ENCODE data around the gene MAGEA6. TPM values are rescaled to one million over a fixed set of nuclear protein-coding genes. Genes with fewer than 3 reads are reported as not detected.
"Not testable (repeated sequence)": the region's sequence is repeated elsewhere in the genome, so short reads cannot be mapped to it uniquely, and the experiment has no call there.

The MAGEA6 gene
- total RNA-seq, 1 donor from 2014 or later = 0.70 TPM

DNA sequence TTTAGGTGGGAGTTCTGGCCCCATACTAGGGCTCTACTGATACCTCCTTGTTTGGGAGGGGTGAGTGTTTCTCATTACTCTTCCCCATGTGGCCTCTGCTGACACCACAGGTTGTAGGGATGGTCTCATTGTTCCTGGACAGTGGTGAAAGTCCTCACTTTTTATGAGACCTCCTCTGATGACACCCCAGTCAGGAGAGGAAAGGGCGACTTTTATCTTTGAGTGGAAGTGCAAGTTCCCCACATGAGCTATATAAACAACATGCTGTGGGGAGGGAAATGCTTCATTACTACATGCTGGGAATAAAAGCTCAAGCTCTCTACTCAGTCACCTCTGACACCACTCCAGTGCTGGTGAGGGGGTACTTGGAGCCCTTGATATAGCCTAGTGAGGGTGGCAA is 29.5 kb upstream of the MAGEA6 start:
- H3K79me2 ChIP-seq (ENCODE audit: insufficient read depth, low read length) = no peaks in the 10 kb centered on the region
- Mint-ChIP-seq H3K36me3 (ENCODE audit: low read depth, unreplicated experiment) (no peaks in the 10 kb centered on the region), H3K9me3 (ENCODE audit: unreplicated experiment) (no peaks in the 10 kb centered on the region), H3K27ac (ENCODE audit: unreplicated experiment) (no peak overlapping the region), H3K4me3 (ENCODE audit: unreplicated experiment) (no peak overlapping the region), H3K27me3 (ENCODE audit: low read depth, unreplicated experiment) (peaks cover 4% of the 10 kb centered on the region), H3K4me1 (ENCODE audit: low read depth, unreplicated experiment) (no peaks in the 10 kb centered on the region)
- no peaks in the 10 kb centered on the region for H3K4me1 ChIP-seq (ENCODE audit: insufficient read depth, low read length)
- no peaks in the 10 kb centered on the region for H3K27me3 ChIP-seq (ENCODE audit: insufficient read depth, low read length)
- DNase-seq (ENCODE audit: low read depth) = no peak
- FAIRE-seq = no peak
- no peak for TF ChIP-seq EZH2 (IDR thresholded peaks at IDR 0.05; ENCODE audit: insufficient read depth, low read length)
- TF ChIP-seq CTCF (IDR thresholded peaks at IDR 0.05; ENCODE audit: insufficient read depth, low read depth, low read length) = no peak
- no peaks in the 10 kb centered on the region for H3K36me3 ChIP-seq (ENCODE audit: insufficient read depth, low read length)
- H3K9me3 ChIP-seq (ENCODE audit: insufficient read depth, low read depth, low read length) = no peaks in the 10 kb centered on the region
- H3K9ac ChIP-seq (ENCODE audit: low read length) = no peak overlapping the region
- no peak overlapping the region for H3K4me3 ChIP-seq (ENCODE audit: insufficient read depth, low read depth, low read length)
- H4K20me1 ChIP-seq (ENCODE audit: insufficient read depth, low read length) = no peaks in the 10 kb centered on the region
- no peak overlapping the region for H2AFZ ChIP-seq (ENCODE audit: low read depth, low read length)
- no peak overlapping the region for H3K27ac ChIP-seq (ENCODE audit: low read depth, low read length)
- H3K4me2 ChIP-seq (ENCODE audit: low read length) = no peak overlapping the region

DNA sequence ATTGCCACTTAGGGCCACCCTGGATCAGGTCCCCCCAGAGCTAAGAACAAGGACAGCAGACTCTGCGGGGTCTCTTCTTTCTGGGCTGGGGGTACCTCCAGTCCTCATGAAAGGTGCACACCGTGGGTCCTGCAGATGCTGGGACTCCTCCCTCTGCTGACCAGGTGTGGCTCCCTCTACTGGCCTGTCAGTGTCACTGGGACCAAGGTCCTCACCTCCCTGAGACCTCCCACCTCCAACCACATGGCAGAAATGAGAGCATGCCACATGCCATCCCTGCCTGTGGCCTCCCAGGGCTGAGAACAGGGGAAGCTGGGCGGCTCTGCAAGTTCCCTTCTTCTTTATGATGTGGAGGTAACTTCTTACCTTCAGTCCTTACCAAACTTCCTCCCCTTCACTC is 17.6 kb upstream of the MAGEA6 start:
- H2AFZ ChIP-seq (ENCODE audit: low read depth, low read length); H3K4me3 Mint-ChIP-seq (ENCODE audit: unreplicated experiment); H3K9ac ChIP-seq (ENCODE audit: low read length); DNase-seq (ENCODE audit: low read depth); H3K27me3 ChIP-seq (ENCODE audit: insufficient read depth, low read length); H3K27me3 Mint-ChIP-seq (ENCODE audit: low read depth, unreplicated experiment); H3K4me1 Mint-ChIP-seq (ENCODE audit: low read depth, unreplicated experiment); H3K9me3 Mint-ChIP-seq (ENCODE audit: unreplicated experiment); H3K36me3 Mint-ChIP-seq (ENCODE audit: low read depth, unreplicated experiment); H3K36me3 ChIP-seq (ENCODE audit: insufficient read depth, low read length); H3K27ac ChIP-seq (ENCODE audit: low read depth, low read length); H4K20me1 ChIP-seq (ENCODE audit: insufficient read depth, low read length); H3K4me3 ChIP-seq (ENCODE audit: insufficient read depth, low read depth, low read length); H3K4me1 ChIP-seq (ENCODE audit: insufficient read depth, low read length); H3K9me3 ChIP-seq (ENCODE audit: insufficient read depth, low read depth, low read length); H3K4me2 ChIP-seq (ENCODE audit: low read length); H3K79me2 ChIP-seq (ENCODE audit: insufficient read depth, low read length); H3K27ac Mint-ChIP-seq (ENCODE audit: unreplicated experiment): not testable (repeated sequence)
- FAIRE-seq = peak; percentile 64

DNA sequence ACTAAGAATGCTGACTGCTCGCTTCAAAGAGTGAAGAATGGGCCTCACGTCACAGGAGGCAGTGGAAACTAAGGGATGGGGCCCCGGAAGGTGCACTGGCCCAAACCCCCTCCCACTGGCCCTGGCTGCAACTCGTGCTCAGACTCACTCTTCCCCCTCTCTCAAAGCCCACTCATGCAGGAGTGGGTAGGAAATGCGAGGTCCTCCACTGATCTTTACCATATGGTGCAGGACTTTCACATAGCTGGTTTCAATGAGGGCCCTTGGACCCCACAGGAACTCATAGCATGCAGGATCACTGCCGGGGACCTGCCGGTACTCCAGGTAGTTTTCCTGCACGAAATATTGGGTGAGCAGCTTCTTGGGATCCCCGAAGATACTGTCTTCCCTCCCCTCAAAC is 2.9 kb downstream of the MAGEA6 start:
- not testable (repeated sequence) for H3K9me3 ChIP-seq (ENCODE audit: insufficient read depth, low read depth, low read length); H3K27me3 Mint-ChIP-seq (ENCODE audit: low read depth, unreplicated experiment); H3K4me1 ChIP-seq (ENCODE audit: insufficient read depth, low read length); H3K36me3 ChIP-seq (ENCODE audit: insufficient read depth, low read length); H3K4me3 ChIP-seq (ENCODE audit: insufficient read depth, low read depth, low read length); H3K36me3 Mint-ChIP-seq (ENCODE audit: low read depth, unreplicated experiment); H2AFZ ChIP-seq (ENCODE audit: low read depth, low read length); DNase-seq (ENCODE audit: low read depth); H3K79me2 ChIP-seq (ENCODE audit: insufficient read depth, low read length); H3K27ac Mint-ChIP-seq (ENCODE audit: unreplicated experiment); H3K9ac ChIP-seq (ENCODE audit: low read length); FAIRE-seq; H3K4me2 ChIP-seq (ENCODE audit: low read length); H3K9me3 Mint-ChIP-seq (ENCODE audit: unreplicated experiment); H3K27ac ChIP-seq (ENCODE audit: low read depth, low read length); H3K4me1 Mint-ChIP-seq (ENCODE audit: low read depth, unreplicated experiment); H3K4me3 Mint-ChIP-seq (ENCODE audit: unreplicated experiment); H3K27me3 ChIP-seq (ENCODE audit: insufficient read depth, low read length); H4K20me1 ChIP-seq (ENCODE audit: insufficient read depth, low read length)

DNA sequence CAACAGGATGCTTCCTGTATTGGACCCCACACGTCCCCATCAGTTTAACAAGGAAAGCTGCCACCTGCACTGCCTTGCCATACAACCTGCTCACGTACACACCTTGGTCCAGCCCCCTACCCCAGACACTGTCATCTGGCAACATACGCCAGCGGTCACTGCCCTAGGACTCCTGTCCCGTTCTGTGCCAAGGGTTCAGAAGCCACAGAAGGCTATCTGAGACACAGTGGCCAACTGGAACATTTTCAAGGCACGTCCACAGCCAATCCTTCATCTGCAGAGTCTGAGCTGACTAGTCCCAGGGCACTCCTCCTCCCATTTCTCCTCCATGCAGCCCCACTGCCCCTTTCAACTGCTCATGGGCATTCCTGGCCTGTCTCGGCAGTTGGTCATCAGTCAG is 7.9 kb downstream of the MAGEA6 start:
- H3K4me3 ChIP-seq (ENCODE audit: insufficient read depth, low read depth, low read length); H4K20me1 ChIP-seq (ENCODE audit: insufficient read depth, low read length); H3K36me3 ChIP-seq (ENCODE audit: insufficient read depth, low read length); H3K36me3 Mint-ChIP-seq (ENCODE audit: low read depth, unreplicated experiment); H3K27me3 ChIP-seq (ENCODE audit: insufficient read depth, low read length); H3K79me2 ChIP-seq (ENCODE audit: insufficient read depth, low read length); H3K4me1 ChIP-seq (ENCODE audit: insufficient read depth, low read length); H3K9me3 Mint-ChIP-seq (ENCODE audit: unreplicated experiment); H3K27ac Mint-ChIP-seq (ENCODE audit: unreplicated experiment); H3K27me3 Mint-ChIP-seq (ENCODE audit: low read depth, unreplicated experiment); H3K9me3 ChIP-seq (ENCODE audit: insufficient read depth, low read depth, low read length); H3K4me3 Mint-ChIP-seq (ENCODE audit: unreplicated experiment); H3K27ac ChIP-seq (ENCODE audit: low read depth, low read length); DNase-seq (ENCODE audit: low read depth); H2AFZ ChIP-seq (ENCODE audit: low read depth, low read length); H3K4me1 Mint-ChIP-seq (ENCODE audit: low read depth, unreplicated experiment); FAIRE-seq; H3K4me2 ChIP-seq (ENCODE audit: low read length); H3K9ac ChIP-seq (ENCODE audit: low read length): not testable (repeated sequence)

GRCh38 chrX:152759544-152759943 is 9.9 kb downstream of the MAGEA6 start:
- H3K4me3 Mint-ChIP-seq (ENCODE audit: unreplicated experiment); H4K20me1 ChIP-seq (ENCODE audit: insufficient read depth, low read length); FAIRE-seq; H3K79me2 ChIP-seq (ENCODE audit: insufficient read depth, low read length); H3K4me3 ChIP-seq (ENCODE audit: insufficient read depth, low read depth, low read length); H3K27me3 ChIP-seq (ENCODE audit: insufficient read depth, low read length); H3K9me3 ChIP-seq (ENCODE audit: insufficient read depth, low read depth, low read length); H3K9ac ChIP-seq (ENCODE audit: low read length); H3K4me1 ChIP-seq (ENCODE audit: insufficient read depth, low read length); H3K27me3 Mint-ChIP-seq (ENCODE audit: low read depth, unreplicated experiment); H3K4me2 ChIP-seq (ENCODE audit: low read length); H3K27ac ChIP-seq (ENCODE audit: low read depth, low read length); H2AFZ ChIP-seq (ENCODE audit: low read depth, low read length); DNase-seq (ENCODE audit: low read depth); H3K36me3 Mint-ChIP-seq (ENCODE audit: low read depth, unreplicated experiment); H3K9me3 Mint-ChIP-seq (ENCODE audit: unreplicated experiment); H3K27ac Mint-ChIP-seq (ENCODE audit: unreplicated experiment); H3K4me1 Mint-ChIP-seq (ENCODE audit: low read depth, unreplicated experiment); H3K36me3 ChIP-seq (ENCODE audit: insufficient read depth, low read length): not testable (repeated sequence)
